HEK293 (cell line): ENCODE measurements around the gene KCP.

Experiments used
- KLF1 ChIP-seq: fragments of 450-650 bp; formaldehyde crosslinking; IDR thresholded peaks from 2 replicates; pipeline ENCODE4 v1.5.1; 2016; ENCODE audit warnings: missing biosample characterization, missing genetic modification characterization
- ZNF18 ChIP-seq: fragments of 450-650 bp; formaldehyde crosslinking; IDR thresholded peaks from 2 replicates; pipeline ENCODE4 v1.5.1; 2016; ENCODE audit warnings: missing biosample characterization, missing genetic modification characterization
- ZNF239 ChIP-seq: fragments of 450-650 bp; formaldehyde crosslinking; IDR thresholded peaks from 2 replicates; pipeline ENCODE4 v1.5.1; 2016; ENCODE audit warnings: missing biosample characterization, missing genetic modification characterization

- TF ChIP-seq KLF1 (tag by site-specific recombination) (no peak), ZNF18 (tag by site-specific recombination) (no peak), ZNF239 (tag by site-specific recombination) (no peak)
Observed at GRCh38 chr7:128826916-128827247, 83.6 kb downstream of the KCP start.
